GM19467 (cell line): ENCODE results near the gene OBP2A.
"Not testable (repeated sequence)": the region's sequence is repeated elsewhere in the genome, so short reads cannot be mapped to it uniquely, and the experiment has no call there.

Source experiments
- ATAC-seq: cut with Tn5 transposase; IDR thresholded peaks from one replicate; pipeline ENCODE4 v1.9.1; 2021; ENCODE audit warnings: mild to moderate bottlenecking, moderate library complexity; ENCODE audit not compliant: unreplicated experiment

The OBP2A gene

GRCh38 chr9:135509458-135509857 is 36.5 kb upstream of the OBP2A start:
- no peak for ATAC-seq

GRCh38 chr9:135512241-135512603 is 33.7 kb upstream of the OBP2A start:
- no peak for ATAC-seq

- ATAC-seq: no peak
Observed at GRCh38 chr9:135512904-135513303, 33.0 kb upstream of the OBP2A start.

GRCh38 chr9:135513351-135513846 is 32.5 kb upstream of the OBP2A start:
- no peak for ATAC-seq

- not testable (repeated sequence) for ATAC-seq
Observed at GRCh38 chr9:135513906-135514305, 32.0 kb upstream of the OBP2A start.

GRCh38 chr9:135514342-135515082 is 31.4 kb upstream of the OBP2A start:
- ATAC-seq: no peak

GRCh38 chr9:135515083-135515951 is 30.6 kb upstream of the OBP2A start:
- no peak for ATAC-seq

GRCh38 chr9:135516132-135516860 is 29.6 kb upstream of the OBP2A start:
- ATAC-seq: no peak

GRCh38 chr9:135517407-135517822 is 28.5 kb upstream of the OBP2A start:
- ATAC-seq: no peak

- no peak for ATAC-seq
Observed at GRCh38 chr9:135519179-135519971, 26.6 kb upstream of the OBP2A start.

GRCh38 chr9:135520916-135521607 is 24.9 kb upstream of the OBP2A start, which contains the start of gene LCN1:
Gene LCN1, plus strand, starts transcription at chr9:135521440. Its CDS starts 58 bp downstream, at chr9:135521498.
- no peak for ATAC-seq

GRCh38 chr9:135521608-135522095 is 24.3 kb upstream of the OBP2A start:
- no peak for ATAC-seq

GRCh38 chr9:135522137-135522877 is 23.6 kb upstream of the OBP2A start:
- ATAC-seq: no peak

GRCh38 chr9:135522931-135523330 is 23.0 kb upstream of the OBP2A start:
- ATAC-seq: no peak

GRCh38 chr9:135523521-135524129 is 22.3 kb upstream of the OBP2A start:
- ATAC-seq: no peak

GRCh38 chr9:135524130-135524861 is 21.6 kb upstream of the OBP2A start:
- no peak for ATAC-seq

- ATAC-seq: no peak
Observed at GRCh38 chr9:135525241-135526088, 20.5 kb upstream of the OBP2A start.
